Urothelium cell line (cell line): Measurements from ENCODE around the gene BMP2.

Experiments used
- DNase-seq: peaks from one replicate; pipeline ENCODE4 v3.0.0; 2011; ENCODE audit warnings: low spot score, mixed read lengths
- FAIRE-seq: peaks from 2 replicates; lab custom pipeline; 2011; peaks lifted over from hg19 to GRCh38; lab: Jason Lieb, UNC

BMP2 gene

GRCh38 chr20:6828794-6829423, 61.4 kb downstream of the BMP2 start:
- FAIRE-seq (no peak), DNase-seq (peak; percentile 60)

- DNase-seq (no peak), FAIRE-seq (no peak)
Observed at GRCh38 chr20:6829510-6830116, 62.1 kb downstream of the BMP2 start.
